Esophagus (tissue), 2 donors: ENCODE measurements around the gene RMC1. TPM values are rescaled to one million over a fixed set of nuclear protein-coding genes. Genes with fewer than 3 reads are reported as not detected.
A peak's percentile ranks its signal among the peaks of the same experiment; 100 is the strongest.
"Not testable (repeated sequence)": the region's sequence is repeated elsewhere in the genome, so short reads cannot be mapped to it uniquely, and the experiment has no call there.

Experiments used
- H3K27ac ChIP-seq, 2 donors: one replicate each; pipeline ENCODE4 v1.5.1; 2013; ENCODE audit warnings: low read depth in 2 of 2, mild to moderate bottlenecking in 2 of 2, inconsistent platforms in 1 of 2, low read length in 1 of 2, moderate library complexity in 1 of 2
- H3K27me3 ChIP-seq, 2 donors: one replicate each; pipeline ENCODE4 v1.6.1; 2013; ENCODE audit warnings: low read length in 2 of 2, control low read depth in 1 of 2, mild to moderate bottlenecking in 1 of 2; ENCODE audit not compliant: insufficient read depth in 2 of 2, control insufficient read depth in 1 of 2
- H3K36me3 ChIP-seq, 2 donors: one replicate each; pipeline ENCODE4 v1.6.1; 2013; ENCODE audit warnings: low read length in 1 of 2; ENCODE audit not compliant: control insufficient read depth in 2 of 2, insufficient read depth in 2 of 2
- H3K4me1 ChIP-seq, 2 donors: one replicate each; pipeline ENCODE4 v1.6.1; 2013; ENCODE audit warnings: low read length in 1 of 2; ENCODE audit not compliant: control insufficient read depth in 2 of 2, insufficient read depth in 2 of 2
- H3K4me3 ChIP-seq, 2 donors: one replicate each; pipeline ENCODE4 v1.5.1; 2013; ENCODE audit warnings: low read length in 2 of 2, mild to moderate bottlenecking in 2 of 2, low read depth in 1 of 2, moderate library complexity in 1 of 2
- H3K9me3 ChIP-seq, 2 donors: one replicate each; pipeline ENCODE4 v1.6.1; 2013; ENCODE audit warnings: mild to moderate bottlenecking in 2 of 2, low read depth in 1 of 2, low read length in 1 of 2, moderate library complexity in 1 of 2; ENCODE audit not compliant: control insufficient read depth in 2 of 2, insufficient read depth in 1 of 2
- WGBS, 2 donors: extraction: QIAGEN DNeasy Blood & Tissue Kit; methylation state at CpG; one replicate each; pipeline ENCODE4 v1.1.7; 2013; 5-methylcytosine and 5-hydroxymethylcytosine counted together
- polyA plus RNA-seq, 2 donors: library from polyadenylated mRNA; stranded (reverse); fragments of 200-250 nt; gene quantifications; one replicate each; pipeline ENCODE4 v1.2.3, GENCODE V29; 2013
- donor health status: healthy with polysubstance abuse.
- donor health status: Bipolar disorder and iron deficiency.

Gene RMC1
- polyA plus RNA-seq, 2 donors: 19.4 to 27.4 TPM

DNA sequence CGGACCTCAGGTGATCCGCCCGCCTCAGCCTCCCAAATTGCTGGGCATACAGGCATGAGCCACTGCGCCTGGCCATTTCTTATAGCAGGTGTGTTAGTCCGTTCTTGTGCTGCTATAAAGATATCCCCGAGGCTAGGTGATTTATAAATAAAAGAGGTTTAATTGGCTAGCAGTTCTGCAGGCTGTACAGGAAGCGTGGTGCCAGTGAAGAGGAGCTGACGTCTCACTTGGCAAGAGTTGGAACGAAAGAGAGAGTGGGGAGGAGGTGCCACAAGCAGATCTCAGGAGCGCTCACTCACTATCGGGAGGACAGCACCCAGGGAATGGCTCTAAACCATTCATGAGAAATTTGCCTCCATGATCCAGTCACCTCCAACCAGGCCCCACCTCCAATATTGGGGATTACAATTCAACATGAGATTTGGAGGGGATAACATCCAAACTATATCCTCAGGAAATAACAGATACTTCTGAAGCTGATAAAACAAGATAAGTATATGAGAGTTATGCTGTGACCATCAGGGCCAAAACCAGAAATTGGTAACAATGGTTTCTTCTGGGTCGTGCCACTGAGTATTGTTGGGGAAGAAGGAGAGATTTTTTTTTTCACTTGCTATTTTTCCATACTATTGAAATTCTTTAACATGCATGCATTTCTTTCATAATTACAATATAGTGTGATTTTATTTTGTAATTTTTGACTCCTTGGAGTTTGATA lies 7.4 kb upstream of the RMC1 start:
- H3K4me3 ChIP-seq: no peak overlapping the region
- H3K4me1 ChIP-seq: no peaks in the 10 kb centered on the region
- no peaks in the 10 kb centered on the region for H3K9me3 ChIP-seq
- WGBS, 2 donors: 56 to 63% methylated on average over 12 of the region's 12 CpGs
- H3K36me3 ChIP-seq: no peaks in the 10 kb centered on the region
- H3K27me3 ChIP-seq: no peaks in the 10 kb centered on the region
- peak overlapping the region in 1 of 2 donors; percentile 14 for H3K27ac ChIP-seq

GRCh38 chr18:23498117-23498516 lies 5.2 kb upstream of the RMC1 start:
- Histone ChIP-seq H3K36me3 (no peaks in the 10 kb centered on the region), H3K4me1 (no peaks in the 10 kb centered on the region), H3K4me3 (no peak overlapping the region), H3K27me3 (no peaks in the 10 kb centered on the region), H3K27ac (no peak overlapping the region), H3K9me3 (no peaks in the 10 kb centered on the region)
- WGBS, 2 donors: 82 to 83% methylated on average over 2 of the region's 2 CpGs

- Histone ChIP-seq H3K27me3 (no peaks in the 10 kb centered on the region), H3K4me3 (no peak overlapping the region), H3K27ac (no peak overlapping the region), H3K9me3 (no peaks in the 10 kb centered on the region), H3K36me3 (no peaks in the 10 kb centered on the region), H3K4me1 (no peaks in the 10 kb centered on the region)
- 28% methylated on average over 5 of the region's 5 CpGs for WGBS, 2 donors
Measured at GRCh38 chr18:23498877-23499276, 4.4 kb upstream of the RMC1 start.

DNA sequence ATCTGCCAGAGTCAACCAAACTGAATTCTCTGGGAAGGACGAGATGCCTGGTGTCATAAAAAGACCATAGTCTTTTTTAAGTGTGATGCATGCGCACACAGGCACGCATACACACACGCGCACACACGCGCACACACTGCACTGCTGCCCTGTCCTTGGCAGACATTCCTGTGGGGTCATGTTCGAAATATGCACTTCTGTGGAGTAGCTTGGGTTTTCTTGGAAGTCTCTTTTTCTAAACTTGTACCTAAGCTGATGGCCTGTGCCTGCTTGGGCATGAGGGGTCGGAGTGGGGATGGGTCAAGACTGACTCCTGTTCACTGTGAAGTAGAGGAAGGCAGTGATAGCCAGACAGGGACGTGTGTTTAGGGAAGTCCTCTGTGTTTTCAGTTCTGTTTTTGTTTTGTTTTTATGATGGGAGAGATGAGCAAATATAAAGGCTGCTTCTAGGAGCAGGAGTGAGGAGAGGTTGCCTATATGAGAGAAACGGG lies 4.0 kb upstream of the RMC1 start:
- Histone ChIP-seq H3K4me1 (no peaks in the 10 kb centered on the region), H3K36me3 (no peaks in the 10 kb centered on the region), H3K4me3 (no peak overlapping the region), H3K9me3 (no peaks in the 10 kb centered on the region), H3K27ac (no peak overlapping the region), H3K27me3 (no peaks in the 10 kb centered on the region)
- 51% methylated on average over 11 of the region's 11 CpGs for WGBS, 2 donors

DNA sequence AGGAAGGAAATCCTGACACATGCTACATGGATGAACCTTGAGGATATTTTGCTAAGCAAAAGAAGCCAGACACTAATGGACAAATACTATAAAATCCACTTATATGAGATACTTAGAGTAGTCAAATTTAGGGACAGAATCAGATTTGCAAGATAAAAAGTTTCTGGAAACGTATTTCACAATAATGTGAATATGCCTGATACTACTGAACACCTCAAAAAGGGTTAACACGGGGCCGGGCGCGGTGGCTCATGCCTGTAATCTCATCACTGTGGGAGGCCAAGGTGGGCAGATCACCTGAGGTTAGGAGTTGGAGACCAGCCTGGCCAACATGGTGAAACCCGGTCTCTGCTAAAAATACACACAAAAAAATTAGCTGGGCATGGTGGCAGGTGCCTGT lies 1.7 kb upstream of the RMC1 start:
- Histone ChIP-seq H3K27ac (no peak overlapping the region), H3K9me3 (no peaks in the 10 kb centered on the region), H3K36me3 (peaks cover 0 to 2% of the 10 kb centered on the region in 2 donors), H3K4me1 (peaks cover 2 to 5% of the 10 kb centered on the region in 2 donors), H3K27me3 (no peaks in the 10 kb centered on the region), H3K4me3 (no peak overlapping the region)
- 85 to 87% methylated on average over 6 of the region's 6 CpGs for WGBS, 2 donors

DNA sequence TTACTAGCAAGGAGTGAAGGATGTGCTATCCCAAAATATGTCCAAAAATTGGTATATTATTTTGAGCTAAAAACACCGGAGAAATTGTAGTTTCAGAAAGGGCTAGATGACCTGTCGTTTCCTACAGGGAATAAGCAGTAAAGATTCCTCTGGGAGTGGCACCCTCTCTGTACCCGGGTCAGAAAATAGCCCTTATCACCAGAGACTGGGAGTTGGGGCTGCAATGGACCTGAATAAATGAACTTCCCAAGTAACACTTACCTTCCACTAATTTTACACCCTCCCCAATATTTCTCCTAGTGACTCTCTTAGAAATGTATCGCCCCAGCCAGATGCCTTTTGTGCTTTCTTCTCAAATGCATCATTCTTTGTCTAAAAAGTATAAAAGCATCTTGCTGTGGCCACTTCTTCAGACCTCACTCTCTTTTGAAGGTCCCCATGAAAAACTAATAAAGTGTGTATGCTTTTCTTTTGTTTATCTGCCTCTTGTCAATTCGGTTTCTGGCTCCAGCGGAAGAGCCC lies 734 bp upstream of the RMC1 start:
- Histone ChIP-seq H3K27me3 (no peaks in the 10 kb centered on the region), H3K4me3 (peak overlapping the region; percentile 74 to 75), H3K36me3 (peaks cover 0 to 2% of the 10 kb centered on the region in 2 donors), H3K27ac (peak overlapping the region; percentile 96 to 97), H3K4me1 (peaks cover 2 to 5% of the 10 kb centered on the region in 2 donors), H3K9me3 (no peaks in the 10 kb centered on the region)
- WGBS, 2 donors: 18 to 19% methylated on average over 6 of the region's 6 CpGs

DNA sequence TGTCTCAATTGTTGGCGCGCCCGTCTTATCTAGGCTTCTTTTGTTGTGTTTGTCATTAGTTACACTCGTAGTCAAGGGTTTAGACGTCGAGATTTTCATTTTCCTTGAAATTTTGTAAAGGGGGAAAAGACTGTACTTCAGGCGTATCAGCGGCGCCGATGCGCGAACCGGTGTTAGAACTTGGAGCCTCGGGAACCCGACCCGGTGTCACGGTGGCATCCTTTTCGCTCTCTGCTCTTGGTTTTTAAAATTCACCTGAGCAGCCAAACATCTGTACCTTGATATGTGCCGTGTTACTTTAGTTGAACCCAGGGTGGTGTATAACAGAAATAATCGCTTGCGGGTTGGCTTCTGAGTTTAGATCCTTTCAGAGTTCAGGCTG lies 643 bp downstream of the RMC1 start:
- peak overlapping the region; percentile 85 to 88 for H3K27ac ChIP-seq
- peaks cover 2 to 5% of the 10 kb centered on the region in 2 donors for H3K4me1 ChIP-seq

GRCh38 chr18:23504720-23505119 lies 1.4 kb downstream of the RMC1 start:
- Histone ChIP-seq H3K36me3 (peaks cover 5 to 6% of the 10 kb centered on the region in 2 donors), H3K4me1 (peaks cover 2 to 5% of the 10 kb centered on the region in 2 donors), H3K9me3 (no peaks in the 10 kb centered on the region), H3K27ac (peak overlapping the region in 1 of 2 donors; percentile 47), H3K4me3 (peak overlapping the region in 1 of 2 donors; percentile 75), H3K27me3 (no peaks in the 10 kb centered on the region)
- 47 to 67% methylated on average over 3 of the region's 3 CpGs for WGBS, 2 donors

More for the DNA sequence above, 643 bp downstream of the RMC1 start:
- peaks cover 5 to 6% of the 10 kb centered on the region in 2 donors for H3K36me3 ChIP-seq
- H3K9me3 ChIP-seq: no peaks in the 10 kb centered on the region
- 1 to 2% methylated on average over 21 of the region's 21 CpGs for WGBS, 2 donors
- peak overlapping the region; percentile 74 to 75 for H3K4me3 ChIP-seq
- H3K27me3 ChIP-seq: no peaks in the 10 kb centered on the region

DNA sequence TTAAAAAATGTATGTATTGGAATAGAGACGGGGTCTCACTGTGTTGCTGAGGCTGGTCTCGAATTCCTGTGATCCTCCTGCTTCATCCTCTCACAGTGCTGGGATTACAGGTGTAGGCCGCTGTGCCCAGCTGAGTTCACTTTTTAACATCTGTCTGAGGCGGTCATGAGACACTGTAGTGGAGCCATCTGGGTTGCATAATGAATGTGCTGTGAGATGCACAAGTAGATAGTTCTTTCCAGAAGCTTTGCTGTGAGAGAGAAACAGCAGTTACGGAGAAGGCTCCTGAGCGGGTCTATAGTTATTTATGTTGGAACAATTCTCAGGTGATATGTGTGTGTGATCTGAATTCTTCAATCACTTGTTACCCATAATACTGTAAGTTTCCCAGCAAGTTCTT lies 3.1 kb downstream of the RMC1 start:
- Histone ChIP-seq H3K9me3 (no peaks in the 10 kb centered on the region), H3K36me3 (peaks cover 5 to 12% of the 10 kb centered on the region in 2 donors), H3K4me3 (no peak overlapping the region), H3K4me1 (peaks cover 2 to 5% of the 10 kb centered on the region in 2 donors), H3K27me3 (no peaks in the 10 kb centered on the region), H3K27ac (no peak overlapping the region)
- 83 to 86% methylated on average over 6 of the region's 6 CpGs for WGBS, 2 donors

DNA sequence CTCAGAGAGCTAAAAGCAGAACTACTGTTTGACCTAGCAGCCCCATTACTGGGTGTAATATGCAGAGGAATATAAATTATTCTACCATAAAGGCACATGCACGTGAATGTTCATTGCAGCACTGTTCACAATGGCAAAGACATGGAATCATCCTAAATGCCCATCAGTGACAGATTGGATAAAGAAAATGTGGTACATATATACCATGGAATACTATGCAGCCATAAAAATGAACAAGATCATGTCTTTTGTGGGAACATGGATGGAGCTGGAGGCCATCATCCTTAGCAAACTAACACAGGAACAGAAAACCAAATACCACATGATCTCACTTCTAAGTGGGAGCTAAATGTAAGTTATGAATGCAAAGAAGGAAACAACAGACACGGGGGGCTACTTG lies 7.6 kb downstream of the RMC1 start:
- H3K4me3 ChIP-seq, H3K4me1 ChIP-seq, H3K27ac ChIP-seq, H3K9me3 ChIP-seq, H3K27me3 ChIP-seq: not testable (repeated sequence)
- 97% methylated on average over 2 of the region's 2 CpGs for WGBS, 2 donors
- peaks cover 5 to 12% of the 10 kb centered on the region in 2 donors for H3K36me3 ChIP-seq
